ENCODE results near the gene ARHGDIG.
"Not testable (repeated sequence)": the region's sequence is repeated elsewhere in the genome, so short reads cannot be mapped to it uniquely, and the experiment has no call there.

ARHGDIG gene

GRCh38 chr16:325375-326145, 45.2 kb downstream of the ARHGDIG start:
- no peak for DNase-seq (ENCODE audit: low spot score)
- no peak for FAIRE-seq

DNA sequence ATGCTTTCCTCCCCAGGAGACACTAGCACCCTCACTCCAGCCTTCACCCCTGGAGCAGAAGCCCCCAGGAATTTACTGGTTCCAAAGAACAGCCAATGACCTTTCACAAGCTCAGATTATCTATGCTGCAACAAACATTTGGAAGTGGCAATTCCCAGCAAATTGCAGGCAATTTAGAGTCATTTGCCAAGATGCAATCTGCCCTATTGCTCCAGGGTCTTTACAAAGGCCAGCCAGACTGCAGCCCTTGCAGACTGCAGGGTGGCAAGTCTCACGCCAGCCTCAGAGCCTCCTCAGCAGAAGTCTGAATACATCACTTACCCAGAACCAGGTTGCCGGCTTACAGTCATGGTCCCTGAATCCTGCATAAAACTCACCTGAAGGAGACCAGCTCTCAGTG, 50.4 kb downstream of the ARHGDIG start:
- FAIRE-seq (no peak), DNase-seq (ENCODE audit: low spot score) (no peak)

GRCh38 chr16:331181-331814, 50.9 kb downstream of the ARHGDIG start:
- not testable (repeated sequence) for DNase-seq (ENCODE audit: low spot score); FAIRE-seq

Data from RCC 7860 (cell line).